ENCODE data around the gene SLC66A2.

The SLC66A2 gene

DNA sequence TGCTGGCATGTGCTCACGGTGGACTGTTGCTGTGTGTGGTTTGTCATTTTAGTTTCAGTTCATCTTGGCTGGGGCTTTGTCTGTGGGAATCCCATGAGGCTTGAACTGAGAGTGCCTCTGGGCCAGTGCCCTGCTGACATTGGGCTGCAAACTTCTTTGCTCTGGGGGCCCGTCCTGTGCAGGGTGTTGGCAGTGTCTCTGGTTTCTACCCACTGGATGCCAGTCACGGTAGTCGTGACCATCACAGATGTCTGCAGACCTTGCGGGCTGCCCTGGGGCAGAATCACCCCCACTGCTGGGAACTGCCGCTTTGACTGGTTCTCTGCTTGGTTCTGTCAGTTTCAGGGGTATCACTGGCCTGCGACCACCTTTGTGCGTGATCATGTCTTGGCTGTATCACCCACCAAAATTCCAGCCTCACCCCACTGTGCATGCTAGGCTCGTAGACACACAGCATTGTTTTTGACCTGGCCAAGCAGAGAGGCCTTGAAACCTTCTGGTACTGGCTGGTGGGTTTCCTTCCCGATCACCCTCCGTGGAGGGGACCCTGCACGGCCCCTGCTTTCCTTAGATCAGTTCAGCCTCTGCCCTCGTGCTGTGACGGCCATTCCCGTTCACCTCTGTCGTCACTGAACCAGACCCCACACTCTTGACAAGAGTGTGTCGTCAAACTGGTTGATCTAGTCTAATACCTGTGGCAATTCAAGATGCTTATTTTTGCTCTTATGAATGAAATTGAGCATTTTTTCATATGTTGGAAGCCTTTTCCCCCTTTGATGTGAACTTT lies 96.1 kb downstream of the SLC66A2 start:
- H3K36me3 ChIP-seq (ENCODE audit: insufficient read depth, low read length), result no peaks in the 10 kb centered on the region
- no peaks in the 10 kb centered on the region for H3K4me1 ChIP-seq (ENCODE audit: insufficient read depth, low read length)
- no peak overlapping the region for H3K9ac ChIP-seq (ENCODE audit: low read depth, low read length)
- H3K9me3 ChIP-seq (ENCODE audit: control insufficient read depth, insufficient read depth, low read length), result no peaks in the 10 kb centered on the region

DNA sequence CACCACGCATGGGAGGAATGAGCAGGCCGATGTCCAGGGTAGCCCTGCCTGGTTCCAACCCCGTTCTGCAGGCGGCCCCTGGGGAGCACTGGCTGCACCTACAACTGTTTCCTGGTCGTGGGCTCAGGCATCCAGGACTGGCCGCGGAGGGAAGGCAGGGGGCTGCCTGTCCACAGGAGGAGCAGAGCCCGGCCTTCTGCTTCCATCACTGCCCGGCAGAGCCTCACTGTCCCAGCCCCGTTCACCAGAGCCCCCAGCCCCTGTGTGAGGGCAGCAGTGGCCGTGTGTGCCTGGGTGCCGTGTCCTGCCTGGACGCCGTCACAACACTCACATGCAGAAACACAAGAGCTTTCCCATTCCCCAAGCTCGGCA lies 97.5 kb downstream of the SLC66A2 start:
- no peaks in the 10 kb centered on the region for H3K36me3 ChIP-seq (ENCODE audit: insufficient read depth, low read length)
- no peak overlapping the region for H3K9ac ChIP-seq (ENCODE audit: low read depth, low read length)
- H3K9me3 ChIP-seq (ENCODE audit: control insufficient read depth, insufficient read depth, low read length), result no peaks in the 10 kb centered on the region
- H3K4me1 ChIP-seq (ENCODE audit: insufficient read depth, low read length), result no peaks in the 10 kb centered on the region

DNA sequence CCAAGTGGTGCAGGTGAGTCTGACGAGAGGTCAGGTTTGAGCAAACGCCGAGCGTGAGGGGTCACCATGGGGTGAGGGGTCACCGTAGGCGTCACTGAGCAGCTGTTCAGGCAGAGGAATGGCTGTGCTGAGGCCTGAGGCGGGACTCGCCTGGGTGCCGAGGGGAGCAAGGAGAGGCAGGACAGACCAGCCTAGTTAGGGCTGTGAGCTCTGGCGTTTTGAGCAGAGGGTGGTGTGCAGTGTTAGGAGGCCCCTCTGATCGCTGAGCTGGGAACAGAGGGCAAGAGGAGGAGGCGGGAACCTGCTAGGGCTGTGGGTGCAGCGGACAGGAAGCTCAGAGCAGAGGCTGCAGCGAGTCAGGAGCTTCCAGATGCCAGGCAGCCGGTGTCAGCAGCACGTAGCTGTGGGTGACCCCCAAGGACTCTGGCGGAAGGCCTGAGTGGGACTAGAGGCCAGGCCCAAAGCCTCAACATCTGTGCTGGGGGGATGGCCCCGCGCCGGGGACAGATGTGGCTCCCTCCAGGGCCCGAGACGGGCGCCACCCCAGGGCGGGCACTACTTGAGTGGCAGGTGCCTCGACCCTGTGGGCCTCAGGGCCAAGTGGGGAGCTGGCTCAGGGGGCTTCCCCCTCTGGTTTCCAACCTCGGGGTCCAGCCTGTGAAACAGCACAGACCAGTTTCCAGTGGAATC lies 98.0 kb downstream of the SLC66A2 start:
- H3K36me3 ChIP-seq (ENCODE audit: insufficient read depth, low read length), result no peaks in the 10 kb centered on the region
- H3K9me3 ChIP-seq (ENCODE audit: control insufficient read depth, insufficient read depth, low read length), result no peaks in the 10 kb centered on the region

DNA sequence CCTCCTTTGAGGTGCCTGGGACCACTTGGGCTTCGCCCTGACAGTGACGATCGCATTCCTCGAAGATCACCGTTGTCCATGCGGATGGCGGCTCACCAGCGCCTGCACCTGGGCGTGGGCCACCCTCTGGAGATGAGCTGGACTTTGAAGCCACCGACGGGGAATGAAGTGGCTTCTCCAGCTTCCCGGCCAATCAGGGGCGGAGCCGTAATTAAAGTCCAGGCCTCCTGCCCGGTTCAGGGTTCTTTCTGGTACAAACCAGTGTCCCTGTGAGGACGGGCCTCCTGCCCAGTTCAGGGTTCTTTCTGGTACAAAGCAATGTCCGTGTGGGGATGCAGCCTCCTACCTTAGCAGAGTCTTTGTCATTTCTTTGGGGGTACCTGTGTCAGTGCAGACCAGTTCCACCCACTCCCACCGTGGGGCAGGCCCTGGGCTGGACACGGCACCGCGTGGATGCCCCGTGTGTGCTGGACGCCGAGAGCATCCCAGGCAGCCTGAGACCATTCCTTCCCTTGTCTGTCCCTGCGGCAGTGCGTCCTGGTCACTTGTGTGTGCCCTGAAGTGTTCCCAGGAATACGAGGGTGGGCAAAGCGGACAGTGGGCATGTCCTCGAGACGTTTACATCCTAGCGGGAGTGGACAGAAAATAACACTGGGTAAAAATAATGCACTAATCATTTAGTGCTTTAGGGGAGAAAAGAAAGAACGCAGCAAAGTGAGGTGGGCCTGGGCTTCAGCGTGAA lies 98.7 kb downstream of the SLC66A2 start:
- Histone ChIP-seq H3K36me3 (ENCODE audit: insufficient read depth, low read length) (no peaks in the 10 kb centered on the region), H3K9ac (ENCODE audit: low read depth, low read length) (no peak overlapping the region)

More for the DNA sequence above, 98.0 kb downstream of the SLC66A2 start:
- H3K9ac ChIP-seq (ENCODE audit: low read depth, low read length), result no peak overlapping the region
- no peaks in the 10 kb centered on the region for H3K4me1 ChIP-seq (ENCODE audit: insufficient read depth, low read length)

More for the DNA sequence above, 98.7 kb downstream of the SLC66A2 start:
- Histone ChIP-seq H3K4me1 (ENCODE audit: insufficient read depth, low read length) (no peaks in the 10 kb centered on the region), H3K9me3 (ENCODE audit: control insufficient read depth, insufficient read depth, low read length) (no peaks in the 10 kb centered on the region)

Measured in ES-I3 (cell line).